ENCODE data around the gene YAP1. TPM values are rescaled to one million over a fixed set of nuclear protein-coding genes. Genes with fewer than 3 reads are reported as not detected.

Gene YAP1
- total RNA-seq (2022) (139 and 158 TPM in 2 replicates), Bru-seq, nascent RNA (percentile 97 among the genes with signal in this experiment), BruChase-seq, experiment 1, labeled RNA remaining after a 6-hour chase (percentile 96 among the genes with signal in this experiment), BruChase-seq, experiment 2, labeled RNA remaining after a 2-hour chase (percentile 94 among the genes with signal in this experiment)
- long read RNA-seq, full-length matches to known transcripts = 38 of 88 reads
- long read RNA-seq, partial matches to known transcripts = 3 of 88 reads
- long read RNA-seq, other reads (novel, unspliced or antisense) = 47 of 88 reads

DNA sequence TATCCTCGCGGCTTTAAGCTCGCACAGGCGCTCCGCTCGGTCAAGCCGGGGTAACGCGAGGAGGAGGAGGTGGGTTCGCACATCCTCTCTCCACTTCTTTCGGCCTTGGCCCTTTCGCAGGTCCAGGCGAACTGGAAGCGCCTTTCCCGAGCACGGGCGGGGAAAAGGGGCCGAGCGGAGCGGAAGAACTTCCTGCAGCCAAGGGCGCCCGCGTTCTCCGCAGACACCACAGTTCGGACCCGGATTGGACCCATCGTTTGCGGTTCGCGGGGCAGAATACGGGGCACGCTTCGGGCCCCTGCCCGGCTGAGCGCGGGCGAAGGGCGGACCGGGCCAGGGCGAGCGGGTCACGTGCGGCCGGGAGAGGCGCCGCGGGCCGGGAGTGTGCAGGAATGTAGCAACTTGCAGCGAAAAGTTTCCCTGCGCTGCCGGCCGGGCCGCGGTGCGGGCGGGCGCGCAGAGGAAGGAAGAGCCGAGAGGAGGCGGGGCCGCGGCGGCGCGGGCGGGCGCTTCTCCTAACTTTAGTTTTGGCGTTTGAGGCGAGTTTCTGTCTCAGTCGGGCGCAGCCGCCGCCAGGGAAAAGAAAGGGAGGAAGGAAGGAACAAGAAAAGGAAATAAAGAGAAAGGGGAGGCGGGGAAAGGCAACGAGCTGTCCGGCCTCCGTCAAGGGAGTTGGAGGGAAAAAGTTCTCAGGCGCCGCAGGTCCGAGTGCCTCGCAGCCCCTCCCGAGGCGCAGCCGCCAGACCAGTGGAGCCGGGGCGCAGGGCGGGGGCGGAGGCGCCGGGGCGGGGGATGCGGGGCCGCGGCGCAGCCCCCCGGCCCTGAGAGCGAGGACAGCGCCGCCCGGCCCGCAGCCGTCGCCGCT lies at the start of gene YAP1:
Gene YAP1, plus strand, starts transcription at position 552 of the 865 bp plus-strand sequence. CDS start 402 bp downstream, outside the sequence.
- Mint-ChIP-seq H3K27ac (ENCODE audit: low read depth, unreplicated experiment) (peak within 1 kb of the TSS; percentile 98), H3K27me3 (ENCODE audit: insufficient read depth, unreplicated experiment) (no peaks in the 10 kb centered on the region), H3K36me3 (ENCODE audit: insufficient read depth, unreplicated experiment) (peaks cover 19% of the 10 kb centered on the region), H3K9me3 (ENCODE audit: unreplicated experiment) (no peaks in the 10 kb centered on the region), H3K4me3 (ENCODE audit: unreplicated experiment) (peak within 1 kb of the TSS; percentile 92), H3K4me1 (ENCODE audit: insufficient read depth, unreplicated experiment) (peaks cover 15% of the 10 kb centered on the region)
- peak; percentile 92 for DNase-seq (ENCODE audit: unreplicated experiment)
- intact Hi-C loops (cut with micrococcal nuclease) = loop anchor here (1.0 to 5.0 kb wide), 6 partner anchors 29 to 248 kb away; partner anchors contain the start of genes CEP126 and CFAP300
- ChIA-PET CTCF (interaction anchor here (0.7 to 1.9 kb wide), 7 partner anchors 17 to 159 kb away, joined by 3 to 14 read pairs (median 3); no protein-coding TSS in a partner anchor), POLR2A (interaction anchor here (0.5 to 3.4 kb wide), 27 partner anchors 8 to 677 kb away, joined by 3 to 50 read pairs (median 6); partner anchors contain the start of genes BIRC3 and CFAP300)
- no TSS peak for BruUV-seq (replicated peaks)
- TF ChIP-seq, protein P1, sequence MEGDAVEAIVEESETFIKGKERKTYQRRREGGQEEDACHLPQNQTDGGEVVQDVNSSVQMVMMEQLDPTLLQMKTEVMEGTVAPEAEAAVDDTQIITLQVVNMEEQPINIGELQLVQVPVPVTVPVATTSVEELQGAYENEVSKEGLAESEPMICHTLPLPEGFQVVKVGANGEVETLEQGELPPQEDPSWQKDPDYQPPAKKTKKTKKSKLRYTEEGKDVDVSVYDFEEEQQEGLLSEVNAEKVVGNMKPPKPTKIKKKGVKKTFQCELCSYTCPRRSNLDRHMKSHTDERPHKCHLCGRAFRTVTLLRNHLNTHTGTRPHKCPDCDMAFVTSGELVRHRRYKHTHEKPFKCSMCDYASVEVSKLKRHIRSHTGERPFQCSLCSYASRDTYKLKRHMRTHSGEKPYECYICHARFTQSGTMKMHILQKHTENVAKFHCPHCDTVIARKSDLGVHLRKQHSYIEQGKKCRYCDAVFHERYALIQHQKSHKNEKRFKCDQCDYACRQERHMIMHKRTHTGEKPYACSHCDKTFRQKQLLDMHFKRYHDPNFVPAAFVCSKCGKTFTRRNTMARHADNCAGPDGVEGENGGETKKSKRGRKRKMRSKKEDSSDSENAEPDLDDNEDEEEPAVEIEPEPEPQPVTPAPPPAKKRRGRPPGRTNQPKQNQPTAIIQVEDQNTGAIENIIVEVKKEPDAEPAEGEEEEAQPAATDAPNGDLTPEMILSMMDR (IDR thresholded peaks at IDR 0.05; ENCODE audit: unreplicated experiment) = no peak

DNA sequence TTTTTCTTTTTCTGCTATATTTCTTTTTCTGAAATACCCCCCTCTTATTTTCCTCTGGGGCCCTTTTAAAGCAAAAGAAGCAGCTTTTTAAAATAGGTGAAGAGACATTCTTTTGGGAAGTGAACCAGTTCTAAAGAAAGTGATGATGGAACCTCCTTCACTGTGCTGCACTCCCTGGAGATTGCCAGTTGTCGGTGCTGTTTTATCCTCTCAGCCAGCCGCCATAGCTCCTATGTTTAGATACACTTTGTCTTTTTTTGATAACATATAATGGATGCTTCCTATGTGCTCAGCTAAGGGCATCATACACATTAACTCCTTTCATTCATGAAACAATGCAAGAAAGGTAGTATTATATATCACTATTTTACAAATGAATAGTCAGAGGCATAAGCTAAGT lies 49.0 kb upstream of the YAP1 start:
- DNase-seq (ENCODE audit: unreplicated experiment) = peak; percentile 25
- Mint-ChIP-seq H3K27me3 (ENCODE audit: insufficient read depth, unreplicated experiment) (no peaks in the 10 kb centered on the region), H3K27ac (ENCODE audit: low read depth, unreplicated experiment) (no peak overlapping the region), H3K36me3 (ENCODE audit: insufficient read depth, unreplicated experiment) (no peaks in the 10 kb centered on the region), H3K4me1 (ENCODE audit: insufficient read depth, unreplicated experiment) (peaks cover 9% of the 10 kb centered on the region), H3K4me3 (ENCODE audit: unreplicated experiment) (no peak overlapping the region), H3K9me3 (ENCODE audit: unreplicated experiment) (no peaks in the 10 kb centered on the region)
- TF ChIP-seq, protein P1 (IDR thresholded peaks at IDR 0.05; ENCODE audit: unreplicated experiment) = no peak
- CTCF ChIA-PET = interaction anchor here (0.6 to 0.9 kb wide), 2 partner anchors 20 to 627 kb away, joined by 3 read pairs; no protein-coding TSS in a partner anchor
- intact Hi-C loops (cut with micrococcal nuclease) = no loop called here
- BruUV-seq (replicated peaks) = no TSS peak
- POLR2A ChIA-PET = interaction anchor here (0.5 kb wide), 1 partner anchor 161 kb away, joined by 3 read pairs; no protein-coding TSS in a partner anchor

DNA sequence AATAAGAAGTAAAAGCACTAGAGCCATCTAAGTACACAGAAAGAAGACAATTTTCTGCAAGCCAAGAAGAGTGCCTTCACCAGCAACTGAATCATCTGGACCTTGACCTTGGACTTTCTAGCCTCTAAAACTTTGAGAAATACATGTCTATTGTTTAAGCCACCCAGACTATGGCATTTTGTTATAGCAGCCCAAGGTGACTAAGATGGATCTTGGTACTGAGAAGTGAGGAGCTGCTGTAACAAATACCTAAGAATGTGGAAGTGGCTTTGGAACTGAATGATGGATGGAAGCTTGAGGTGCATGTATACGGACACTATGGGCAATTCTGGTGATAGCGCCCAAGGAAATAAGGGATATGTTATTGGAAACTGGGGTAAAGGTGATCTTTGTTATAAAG lies 48.1 kb upstream of the YAP1 start:
- intact Hi-C loops (cut with micrococcal nuclease) = no loop called here
- Mint-ChIP-seq H3K9me3 (ENCODE audit: unreplicated experiment) (no peaks in the 10 kb centered on the region), H3K4me3 (ENCODE audit: unreplicated experiment) (no peak overlapping the region), H3K36me3 (ENCODE audit: insufficient read depth, unreplicated experiment) (no peaks in the 10 kb centered on the region), H3K4me1 (ENCODE audit: insufficient read depth, unreplicated experiment) (peaks cover 9% of the 10 kb centered on the region), H3K27me3 (ENCODE audit: insufficient read depth, unreplicated experiment) (no peaks in the 10 kb centered on the region), H3K27ac (ENCODE audit: low read depth, unreplicated experiment) (no peak overlapping the region)
- BruUV-seq (replicated peaks) = no TSS peak
- CTCF ChIA-PET = interaction anchor here (0.7 kb wide), 1 partner anchor 10 kb away, joined by 4 read pairs; no protein-coding TSS in a partner anchor
- no peak for DNase-seq (ENCODE audit: unreplicated experiment)
- TF ChIP-seq, protein P1 (IDR thresholded peaks at IDR 0.05; ENCODE audit: unreplicated experiment) = no peak
- POLR2A ChIA-PET = no interaction called here

All from MCF 10A (cell line).